NCI-H69 (cell line): ENCODE measurements around the gene SPATS1.
"Not testable (repeated sequence)": the region's sequence is repeated elsewhere in the genome, so short reads cannot be mapped to it uniquely, and the experiment has no call there.

Experiments used
- DNase-seq: peaks from one replicate; lab custom pipeline; 2025; lab: John Stamatoyannopoulos, UW

SPATS1 gene

GRCh38 chr6:44342052-44342451 lies 398 bp upstream of the SPATS1 start:
- DNase-seq = peak; percentile 80

- DNase-seq = not testable (repeated sequence)
Measured at GRCh38 chr6:44346818-44347217, 4.4 kb downstream of the SPATS1 start.

- DNase-seq = no peak
Measured at GRCh38 chr6:44349904-44350649, 7.6 kb downstream of the SPATS1 start.

- DNase-seq = not testable (repeated sequence)
Measured at GRCh38 chr6:44350650-44350994, 8.2 kb downstream of the SPATS1 start.

- no peak for DNase-seq
Measured at GRCh38 chr6:44352259-44352658, 9.8 kb downstream of the SPATS1 start.

GRCh38 chr6:44353336-44353735 lies 10.9 kb downstream of the SPATS1 start:
- no peak for DNase-seq

- DNase-seq = no peak
Measured at GRCh38 chr6:44355640-44356039, 13.2 kb downstream of the SPATS1 start.

GRCh38 chr6:44356487-44356886 lies 14.0 kb downstream of the SPATS1 start:
- no peak for DNase-seq

- DNase-seq = no peak
Measured at GRCh38 chr6:44359973-44360372, 17.5 kb downstream of the SPATS1 start.

GRCh38 chr6:44361947-44362346 lies 19.5 kb downstream of the SPATS1 start:
- no peak for DNase-seq

- DNase-seq = no peak
Measured at GRCh38 chr6:44363377-44363926, 21.0 kb downstream of the SPATS1 start.

GRCh38 chr6:44366781-44367180 lies 24.3 kb downstream of the SPATS1 start:
- DNase-seq = no peak

GRCh38 chr6:44367681-44368080 lies 25.2 kb downstream of the SPATS1 start:
- DNase-seq = no peak

- DNase-seq = no peak
Measured at GRCh38 chr6:44373051-44373450, 30.6 kb downstream of the SPATS1 start.

GRCh38 chr6:44373787-44374186 lies 31.3 kb downstream of the SPATS1 start:
- no peak for DNase-seq

- no peak for DNase-seq
Measured at GRCh38 chr6:44375071-44375470, 32.6 kb downstream of the SPATS1 start.

GRCh38 chr6:44377484-44377883 lies 35.0 kb downstream of the SPATS1 start:
- no peak for DNase-seq

GRCh38 chr6:44377971-44378370 lies 35.5 kb downstream of the SPATS1 start:
- DNase-seq = no peak

GRCh38 chr6:44381739-44382138 lies 39.3 kb downstream of the SPATS1 start:
- no peak for DNase-seq

- peak; percentile 57 for DNase-seq
Measured at GRCh38 chr6:44386364-44386928, 44.0 kb downstream of the SPATS1 start.

- peak; percentile 78 for DNase-seq
Measured at GRCh38 chr6:44386929-44387345, 44.5 kb downstream of the SPATS1 start.

- DNase-seq = peak; percentile 99
Measured at GRCh38 chr6:44387346-44388134, 45.1 kb downstream of the SPATS1 start, which contains the start of gene CDC5L. CDC5L (plus strand) TSS chr6:44387706; CDS start chr6:44387824, 118 bp downstream.

- no peak for DNase-seq
Measured at GRCh38 chr6:44388135-44388487, 45.7 kb downstream of the SPATS1 start.
